ENCODE data around the gene ACP2.
"Not testable (repeated sequence)": the region's sequence is repeated elsewhere in the genome, so short reads cannot be mapped to it uniquely, and the experiment has no call there.

ACP2 gene

DNA sequence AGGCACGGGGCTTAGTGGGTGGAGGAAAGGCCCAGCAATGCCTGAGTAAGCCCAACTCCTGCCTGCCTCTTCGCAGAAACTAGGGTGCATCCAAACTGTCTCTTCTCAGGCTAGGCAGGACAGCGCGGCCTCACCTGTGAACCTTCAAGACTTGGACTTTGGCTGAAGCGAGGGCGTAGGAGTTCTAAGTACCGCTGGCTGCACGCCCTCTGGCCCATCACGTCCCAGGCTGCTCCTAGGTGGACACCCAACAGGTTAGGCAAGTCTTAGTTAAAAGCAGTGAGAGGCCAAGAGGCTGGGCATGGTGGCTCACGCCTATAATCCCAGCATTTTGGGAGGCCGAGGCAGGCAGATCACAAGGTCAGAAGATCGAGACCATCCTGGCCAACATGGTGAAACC, 35.7 kb downstream of the ACP2 start:
- no peak for DNase-seq
- no peak overlapping the region for H3K4me3 ChIP-seq (ENCODE audit: insufficient read depth in 1 of 2, low read depth in 1 of 2, low read length in 2 of 2)
- H3K27ac ChIP-seq (ENCODE audit: low read length, poor library complexity, severe bottlenecking) = no peak overlapping the region
- no peak overlapping the region for H4K8ac ChIP-seq (ENCODE audit: low read length)
- H3K9me3 ChIP-seq (ENCODE audit: control insufficient read depth, low read length) = no peaks in the 10 kb centered on the region
- no peak overlapping the region for H3K4ac ChIP-seq (ENCODE audit: low read depth in 1 of 2, low read length in 2 of 2)
- H3K27me3 ChIP-seq (ENCODE audit: control insufficient read depth in 1 of 2, insufficient read depth in 1 of 2, low read length in 2 of 2) = no peaks in the 10 kb centered on the region
- H2BK5ac ChIP-seq (ENCODE audit: low read depth, low read length, poor library complexity, severe bottlenecking) = no peak overlapping the region
- no peak overlapping the region for H2BK15ac ChIP-seq (ENCODE audit: low read depth, poor library complexity, severe bottlenecking)
- H3K36me3 ChIP-seq (ENCODE audit: control insufficient read depth in 1 of 2, insufficient read depth in 2 of 2, low read depth in 1 of 2, low read length in 2 of 2) = peaks cover 0 to 13% of the 10 kb centered on the region in 2 experiments
- no peak overlapping the region for H3K4me2 ChIP-seq (ENCODE audit: low read length, poor library complexity, severe bottlenecking)
- H3K23ac ChIP-seq (ENCODE audit: low read length in 2 of 2) = no peak overlapping the region
- H2AK5ac ChIP-seq (ENCODE audit: low read length, severe bottlenecking) = no peak overlapping the region
- 95% methylated on average over 11 of the region's 12 CpGs for WGBS
- no peaks in the 10 kb centered on the region for H3K79me1 ChIP-seq (replicated peaks; ENCODE audit: low read length, poor library complexity, severe bottlenecking)
- peak overlapping the region in 1 of 2 experiments; percentile 8 for H2BK12ac ChIP-seq (ENCODE audit: low read length in 2 of 2)
- H3K9ac ChIP-seq (ENCODE audit: low read length) = no peak overlapping the region
- no peak overlapping the region for H2BK120ac ChIP-seq (ENCODE audit: low read depth, low read length)
- no peak overlapping the region for H3K14ac ChIP-seq (ENCODE audit: low read length in 2 of 2)
- H2AFZ ChIP-seq (ENCODE audit: low read depth, low read length) = no peak overlapping the region
- H3K18ac ChIP-seq (ENCODE audit: low read depth in 1 of 2, low read length in 2 of 2) = no peak overlapping the region
- no peak overlapping the region for H4K91ac ChIP-seq (ENCODE audit: low read length)
- H3K4me1 ChIP-seq (ENCODE audit: control insufficient read depth, insufficient read depth, low read depth, low read length) = peaks cover 9% of the 10 kb centered on the region

DNA sequence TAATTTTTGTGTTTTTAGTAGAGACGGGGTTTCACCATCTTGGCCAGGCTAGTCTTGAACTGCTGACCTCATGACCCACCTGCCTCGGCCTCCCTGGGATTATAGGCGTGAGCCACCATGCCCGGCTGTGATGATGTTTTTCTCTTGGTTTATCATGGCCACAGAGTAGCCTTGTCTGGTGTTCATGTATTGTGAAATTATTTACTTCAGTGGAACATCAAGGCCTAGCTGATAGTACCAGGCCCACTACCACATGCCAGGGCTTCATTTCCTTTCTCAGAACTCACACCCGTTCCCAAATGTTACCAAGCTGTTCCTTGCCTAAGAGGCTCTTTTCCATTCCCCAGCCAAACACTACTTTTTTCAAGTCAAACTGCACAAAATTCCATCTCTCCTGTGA, 40.0 kb downstream of the ACP2 start:
- Histone ChIP-seq H2BK15ac (ENCODE audit: low read depth, poor library complexity, severe bottlenecking) (no peak overlapping the region), H3K27ac (ENCODE audit: low read length, poor library complexity, severe bottlenecking) (no peak overlapping the region), H3K27me3 (ENCODE audit: control insufficient read depth in 1 of 2, insufficient read depth in 1 of 2, low read length in 2 of 2) (no peaks in the 10 kb centered on the region), H3K4me2 (ENCODE audit: low read length, poor library complexity, severe bottlenecking) (no peak overlapping the region), H4K8ac (ENCODE audit: low read length) (no peak overlapping the region), H3K9ac (ENCODE audit: low read length) (no peak overlapping the region), H3K36me3 (ENCODE audit: control insufficient read depth in 1 of 2, insufficient read depth in 2 of 2, low read depth in 1 of 2, low read length in 2 of 2) (no peaks in the 10 kb centered on the region), H2BK5ac (ENCODE audit: low read depth, low read length, poor library complexity, severe bottlenecking) (no peak overlapping the region), H3K79me1 (replicated peaks; ENCODE audit: low read length, poor library complexity, severe bottlenecking) (no peaks in the 10 kb centered on the region), H3K18ac (ENCODE audit: low read depth in 1 of 2, low read length in 2 of 2) (no peak overlapping the region), H3K4ac (ENCODE audit: low read depth in 1 of 2, low read length in 2 of 2) (no peak overlapping the region), H2AFZ (ENCODE audit: low read depth, low read length) (no peak overlapping the region), H3K23ac (ENCODE audit: low read length in 2 of 2) (no peak overlapping the region), H3K14ac (ENCODE audit: low read length in 2 of 2) (no peak overlapping the region), H4K91ac (ENCODE audit: low read length) (no peak overlapping the region), H3K4me1 (ENCODE audit: control insufficient read depth, insufficient read depth, low read depth, low read length) (no peaks in the 10 kb centered on the region), H3K9me3 (ENCODE audit: control insufficient read depth, low read length) (no peaks in the 10 kb centered on the region), H3K4me3 (ENCODE audit: insufficient read depth in 1 of 2, low read depth in 1 of 2, low read length in 2 of 2) (no peak overlapping the region), H2BK12ac (ENCODE audit: low read length in 2 of 2) (no peak overlapping the region), H2AK5ac (ENCODE audit: low read length, severe bottlenecking) (no peak overlapping the region), H2BK120ac (ENCODE audit: low read depth, low read length) (no peak overlapping the region)
- DNase-seq = no peak
- 96% methylated on average over 5 of the region's 5 CpGs for WGBS

DNA sequence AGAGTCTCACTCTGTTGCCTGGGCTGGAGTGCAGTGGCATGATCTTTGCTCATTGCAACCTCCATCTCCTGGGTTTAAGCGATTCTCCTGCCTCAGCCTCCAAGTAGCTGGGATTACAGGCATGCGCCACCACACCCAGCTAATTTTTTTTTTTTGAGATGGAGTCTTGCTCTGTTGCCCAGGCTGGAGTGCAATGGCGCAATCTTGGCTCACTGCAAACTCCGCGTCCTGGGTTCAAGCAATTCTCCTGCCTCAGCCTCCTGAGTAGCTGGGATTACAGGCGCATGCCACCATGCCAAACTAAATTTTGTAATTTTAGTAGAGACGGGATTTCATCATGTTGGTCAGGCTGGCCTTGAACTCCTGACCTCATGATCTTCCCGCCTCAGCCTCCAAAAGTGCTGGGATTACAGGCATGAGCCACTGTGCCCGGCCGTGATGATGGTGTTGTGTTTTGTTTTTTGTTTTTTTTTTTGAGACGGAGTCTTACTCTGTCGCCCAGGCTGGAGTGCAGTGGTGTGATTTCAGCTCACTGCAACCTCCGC, 40.5 kb downstream of the ACP2 start:
- H3K27me3 ChIP-seq (ENCODE audit: control insufficient read depth in 1 of 2, insufficient read depth in 1 of 2, low read length in 2 of 2); H4K91ac ChIP-seq (ENCODE audit: low read length); H3K36me3 ChIP-seq (ENCODE audit: control insufficient read depth in 1 of 2, insufficient read depth in 2 of 2, low read depth in 1 of 2, low read length in 2 of 2); DNase-seq; H2AFZ ChIP-seq (ENCODE audit: low read depth, low read length); H3K18ac ChIP-seq (ENCODE audit: low read depth in 1 of 2, low read length in 2 of 2); H2BK120ac ChIP-seq (ENCODE audit: low read depth, low read length); H3K14ac ChIP-seq (ENCODE audit: low read length in 2 of 2); H2BK5ac ChIP-seq (ENCODE audit: low read depth, low read length, poor library complexity, severe bottlenecking); H2BK15ac ChIP-seq (ENCODE audit: low read depth, poor library complexity, severe bottlenecking); H3K23ac ChIP-seq (ENCODE audit: low read length in 2 of 2); H4K8ac ChIP-seq (ENCODE audit: low read length); H3K9ac ChIP-seq (ENCODE audit: low read length); H2AK5ac ChIP-seq (ENCODE audit: low read length, severe bottlenecking); H3K79me1 ChIP-seq (replicated peaks; ENCODE audit: low read length, poor library complexity, severe bottlenecking); H3K4me3 ChIP-seq (ENCODE audit: insufficient read depth in 1 of 2, low read depth in 1 of 2, low read length in 2 of 2); H3K4ac ChIP-seq (ENCODE audit: low read depth in 1 of 2, low read length in 2 of 2); H2BK12ac ChIP-seq (ENCODE audit: low read length in 2 of 2); H3K4me2 ChIP-seq (ENCODE audit: low read length, poor library complexity, severe bottlenecking); H3K27ac ChIP-seq (ENCODE audit: low read length, poor library complexity, severe bottlenecking); H3K4me1 ChIP-seq (ENCODE audit: control insufficient read depth, insufficient read depth, low read depth, low read length); H3K9me3 ChIP-seq (ENCODE audit: control insufficient read depth, low read length): not testable (repeated sequence)
- WGBS = 96% methylated on average over 13 of the region's 13 CpGs

DNA sequence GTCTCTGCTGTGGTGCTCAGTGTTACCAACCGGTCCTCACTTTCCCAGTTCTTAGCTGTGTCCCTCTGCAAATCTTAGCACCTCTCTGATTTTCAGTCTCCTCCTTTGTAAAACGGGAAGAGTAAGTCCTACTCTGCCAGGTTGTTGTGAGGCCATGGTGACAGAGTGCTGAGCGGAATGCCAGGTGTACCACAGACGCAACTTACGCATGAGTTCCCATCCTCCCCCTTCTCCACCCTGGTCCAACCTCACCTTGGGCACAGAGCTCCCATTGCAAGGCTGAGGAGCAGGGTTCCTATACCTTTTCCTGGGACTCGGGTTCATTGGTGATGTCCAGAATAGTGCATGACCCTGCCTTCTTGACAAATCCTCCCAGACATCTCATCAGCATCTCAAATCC, 41.2 kb downstream of the ACP2 start:
- H2AK5ac ChIP-seq (ENCODE audit: low read length, severe bottlenecking) = no peak overlapping the region
- H3K9ac ChIP-seq (ENCODE audit: low read length) = no peak overlapping the region
- no peak overlapping the region for H4K8ac ChIP-seq (ENCODE audit: low read length)
- no peak overlapping the region for H3K23ac ChIP-seq (ENCODE audit: low read length in 2 of 2)
- H4K91ac ChIP-seq (ENCODE audit: low read length) = no peak overlapping the region
- peak overlapping the region in 1 of 2 experiments; percentile 5 for H3K14ac ChIP-seq (ENCODE audit: low read length in 2 of 2)
- H2BK15ac ChIP-seq (ENCODE audit: low read depth, poor library complexity, severe bottlenecking) = no peak overlapping the region
- no peaks in the 10 kb centered on the region for H3K9me3 ChIP-seq (ENCODE audit: control insufficient read depth, low read length)
- no peak overlapping the region for H2BK5ac ChIP-seq (ENCODE audit: low read depth, low read length, poor library complexity, severe bottlenecking)
- peak overlapping the region in 1 of 2 experiments; percentile 7 for H3K18ac ChIP-seq (ENCODE audit: low read depth in 1 of 2, low read length in 2 of 2)
- H3K27me3 ChIP-seq (ENCODE audit: control insufficient read depth in 1 of 2, insufficient read depth in 1 of 2, low read length in 2 of 2) = peaks cover 0 to 3% of the 10 kb centered on the region in 2 experiments
- H3K4me2 ChIP-seq (ENCODE audit: low read length, poor library complexity, severe bottlenecking) = no peak overlapping the region
- H3K36me3 ChIP-seq (ENCODE audit: control insufficient read depth in 1 of 2, insufficient read depth in 2 of 2, low read depth in 1 of 2, low read length in 2 of 2) = no peaks in the 10 kb centered on the region
- H2BK12ac ChIP-seq (ENCODE audit: low read length in 2 of 2) = no peak overlapping the region
- DNase-seq = no peak
- no peak overlapping the region for H2BK120ac ChIP-seq (ENCODE audit: low read depth, low read length)
- WGBS = 89% methylated on average over 6 of the region's 6 CpGs
- no peak overlapping the region for H3K4me3 ChIP-seq (ENCODE audit: insufficient read depth in 1 of 2, low read depth in 1 of 2, low read length in 2 of 2)
- no peak overlapping the region for H3K4ac ChIP-seq (ENCODE audit: low read depth in 1 of 2, low read length in 2 of 2)
- no peak overlapping the region for H2AFZ ChIP-seq (ENCODE audit: low read depth, low read length)
- H3K79me1 ChIP-seq (replicated peaks; ENCODE audit: low read length, poor library complexity, severe bottlenecking) = no peaks in the 10 kb centered on the region
- no peaks in the 10 kb centered on the region for H3K4me1 ChIP-seq (ENCODE audit: control insufficient read depth, insufficient read depth, low read depth, low read length)
- no peak overlapping the region for H3K27ac ChIP-seq (ENCODE audit: low read length, poor library complexity, severe bottlenecking)
